HG03378 (cell line): ENCODE measurements around the gene LRFN4.

Experiments
- ATAC-seq: cut with Tn5 transposase; IDR thresholded peaks from one replicate; pipeline ENCODE4 v1.9.1; 2021; ENCODE audit warnings: mild to moderate bottlenecking, moderate library complexity; ENCODE audit not compliant: unreplicated experiment

Gene LRFN4

DNA sequence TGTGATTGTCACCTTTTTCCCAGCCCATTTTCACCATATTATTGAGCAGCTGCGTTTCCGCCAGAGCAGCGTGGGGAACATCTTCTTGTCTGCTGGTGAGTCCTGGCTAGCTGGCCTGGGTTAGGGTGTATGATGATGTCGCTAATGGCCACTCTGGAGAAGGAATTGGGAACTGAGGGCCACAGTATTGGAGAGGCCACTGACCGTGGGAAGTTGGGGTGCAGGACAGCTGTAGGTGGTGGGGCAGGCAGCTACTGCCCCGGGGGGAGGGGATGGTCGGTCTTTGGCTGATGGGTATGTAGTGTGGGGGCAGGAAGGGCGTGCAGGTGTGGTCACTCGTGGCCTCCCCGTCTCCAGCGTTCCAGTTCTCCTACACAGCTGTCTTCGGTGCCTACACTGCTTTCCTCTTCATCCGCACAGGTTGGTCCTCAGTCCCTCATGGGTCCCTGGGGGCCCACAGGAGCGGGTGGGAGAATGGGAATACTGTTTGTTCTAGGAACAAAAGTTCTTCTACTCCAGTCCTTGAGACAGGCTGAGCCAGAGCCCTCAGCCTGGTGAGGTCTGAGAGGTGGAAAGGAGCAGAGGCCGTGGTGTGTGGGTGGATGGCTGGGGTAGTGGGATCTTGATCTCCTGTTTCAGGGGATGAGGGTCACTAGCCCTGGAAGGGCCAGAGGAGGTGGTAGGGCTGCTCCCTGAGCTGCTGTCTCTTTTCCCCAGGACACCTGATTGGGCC, 11.6 kb upstream of the LRFN4 start:
- no peak for ATAC-seq

- no peak for ATAC-seq
Measured at GRCh38 chr11:66845876-66846212, 11.0 kb upstream of the LRFN4 start.

DNA sequence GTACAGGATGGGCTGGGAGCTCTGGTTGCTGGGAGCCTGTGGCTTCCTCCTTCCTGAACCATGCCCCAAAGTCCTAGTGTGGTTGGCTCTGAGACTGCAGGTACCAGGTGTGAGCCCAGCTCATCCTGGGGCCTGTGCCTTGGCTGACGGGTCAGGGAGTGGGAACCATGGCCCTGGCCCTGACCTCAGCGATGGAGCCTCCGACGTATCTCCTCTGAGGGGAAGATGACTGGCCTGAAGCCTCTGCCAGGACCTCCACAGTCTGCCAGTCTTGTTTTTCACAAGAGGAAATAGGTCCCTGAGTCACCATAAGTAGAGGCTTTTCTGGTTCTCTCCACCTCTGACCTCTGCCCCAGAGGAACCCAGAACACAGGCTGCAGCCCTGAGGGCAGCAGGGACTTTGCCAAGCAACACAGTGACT, 10.2 kb upstream of the LRFN4 start:
- no peak for ATAC-seq

- ATAC-seq, result no peak
Measured at GRCh38 chr11:66847461-66848232, 9.2 kb upstream of the LRFN4 start.

DNA sequence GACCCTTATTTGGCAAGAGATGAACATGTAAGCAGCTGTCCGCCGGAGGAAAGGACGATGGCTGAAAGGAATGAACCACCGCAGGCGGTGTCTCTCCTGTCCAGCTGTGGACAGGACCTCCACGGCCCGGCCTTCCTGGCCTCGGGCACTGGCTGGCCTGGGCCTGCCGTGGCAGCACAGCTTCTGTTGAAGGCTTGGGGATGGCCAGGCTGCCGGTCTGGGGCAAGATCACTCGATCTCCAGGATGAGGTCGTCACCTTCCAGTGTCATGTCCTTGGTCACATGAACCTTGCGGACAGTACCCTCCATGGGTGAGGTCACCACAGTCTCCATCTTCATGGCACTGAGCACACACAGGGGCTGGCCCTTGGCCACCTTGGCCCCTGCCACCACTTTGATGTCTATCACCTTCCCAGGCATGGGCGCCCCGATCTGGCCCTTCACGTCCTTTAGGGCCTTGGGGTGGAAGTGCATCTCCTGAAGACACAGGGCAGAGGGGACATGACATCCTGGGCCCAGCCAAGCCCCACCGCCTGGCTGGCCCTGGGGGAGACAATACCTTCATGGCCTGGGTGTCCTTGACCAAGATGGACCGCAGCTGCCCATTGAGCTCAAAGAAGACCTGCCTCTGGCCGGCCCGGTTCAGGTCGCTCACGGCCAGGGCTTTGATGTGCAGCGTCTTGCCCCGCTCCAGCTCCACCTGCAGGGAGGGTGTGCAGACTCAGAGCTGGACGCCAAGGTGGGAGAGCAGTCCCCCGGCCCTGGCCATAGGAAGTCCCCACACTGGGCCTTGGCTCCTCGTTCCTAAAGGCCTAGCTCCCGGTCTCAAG, 8.0 kb upstream of the LRFN4 start:
- ATAC-seq, result no peak

DNA sequence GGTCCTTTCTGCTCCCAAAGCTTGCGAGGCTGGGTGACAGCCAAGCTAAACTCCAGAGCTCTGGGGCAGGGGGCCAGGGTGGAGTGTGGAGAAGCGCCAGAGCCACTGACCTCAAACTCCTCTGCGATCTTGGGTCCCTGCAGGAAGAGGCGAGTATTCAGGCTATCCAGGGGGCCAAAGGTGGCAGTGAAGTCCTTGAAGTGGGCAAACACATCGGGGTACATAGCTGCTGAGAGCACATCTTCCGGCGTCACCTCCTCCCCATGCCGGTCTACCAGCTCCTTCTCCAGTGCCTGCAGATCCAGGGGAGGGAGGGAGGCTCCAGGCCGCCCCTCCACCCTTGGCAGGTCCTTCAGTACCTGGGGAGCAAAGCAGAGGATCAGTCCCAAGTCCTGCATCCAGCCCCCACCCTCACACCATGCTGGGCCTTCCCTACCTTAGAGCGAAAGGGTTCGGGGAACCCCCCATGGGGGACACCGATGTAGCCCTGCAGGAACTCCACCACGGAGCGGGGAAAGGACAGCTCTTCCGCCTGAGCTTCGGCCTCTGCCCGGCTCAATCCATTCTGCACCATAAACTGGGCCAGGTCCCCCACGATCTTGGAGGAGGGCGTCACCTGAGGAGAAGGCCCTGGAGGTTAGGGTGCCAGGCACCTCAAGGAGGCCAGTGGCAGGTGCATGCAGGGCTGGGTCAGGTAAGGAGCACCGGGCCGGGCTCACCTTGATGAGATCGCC, 7.2 kb upstream of the LRFN4 start:
- no peak for ATAC-seq

GRCh38 chr11:66850235-66850587, 6.7 kb upstream of the LRFN4 start:
- no peak for ATAC-seq

DNA sequence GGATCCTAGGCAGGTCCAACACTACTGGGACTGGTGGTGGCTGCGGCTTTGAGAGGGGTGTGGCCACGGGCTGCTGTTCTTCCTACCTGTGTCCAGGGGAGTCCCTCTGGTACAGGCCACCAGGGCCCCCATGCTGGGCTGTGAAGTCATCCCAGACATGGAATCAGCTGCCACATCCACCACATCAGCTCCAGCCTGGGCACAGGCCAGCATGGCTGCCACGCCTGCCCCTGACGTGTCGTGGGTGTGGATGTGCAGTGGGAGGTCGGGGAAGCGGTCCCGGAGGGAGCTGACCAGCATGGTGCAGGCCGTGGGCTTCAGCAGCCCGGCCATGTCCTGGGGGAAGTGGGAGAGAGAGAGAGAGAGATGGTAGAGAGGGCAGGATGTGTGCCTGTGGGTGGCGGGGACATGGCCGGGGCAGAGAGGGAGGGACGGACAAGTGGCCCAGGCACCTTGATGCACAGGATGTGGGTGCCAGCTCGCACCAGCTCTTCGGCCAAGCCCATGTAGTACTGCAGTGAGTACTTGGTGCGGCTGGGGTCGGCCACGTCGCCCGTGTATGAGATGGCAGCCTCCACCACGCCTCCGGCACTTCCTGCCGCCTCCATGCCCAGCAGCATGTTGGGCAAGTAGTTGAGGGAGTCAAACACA, 6.2 kb upstream of the LRFN4 start:
- no peak for ATAC-seq

DNA sequence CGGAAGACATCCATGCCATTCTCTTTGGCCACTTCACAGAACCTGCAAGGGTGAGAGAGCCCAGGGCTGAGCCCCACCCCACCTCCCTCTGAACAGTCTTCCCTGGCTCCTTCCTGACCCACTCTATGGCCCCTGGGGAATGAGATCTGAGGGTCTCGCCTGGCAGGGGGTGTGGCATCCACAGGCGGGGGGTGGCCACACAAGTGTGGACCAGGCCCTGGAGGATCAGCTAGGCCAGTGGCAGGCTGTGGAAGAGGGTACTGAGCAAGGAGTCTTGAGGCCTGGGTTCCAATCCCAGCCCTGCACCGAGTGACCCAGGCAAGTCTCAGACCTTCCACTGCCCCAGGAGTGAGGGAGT, 5.6 kb upstream of the LRFN4 start:
- no peak for ATAC-seq

DNA sequence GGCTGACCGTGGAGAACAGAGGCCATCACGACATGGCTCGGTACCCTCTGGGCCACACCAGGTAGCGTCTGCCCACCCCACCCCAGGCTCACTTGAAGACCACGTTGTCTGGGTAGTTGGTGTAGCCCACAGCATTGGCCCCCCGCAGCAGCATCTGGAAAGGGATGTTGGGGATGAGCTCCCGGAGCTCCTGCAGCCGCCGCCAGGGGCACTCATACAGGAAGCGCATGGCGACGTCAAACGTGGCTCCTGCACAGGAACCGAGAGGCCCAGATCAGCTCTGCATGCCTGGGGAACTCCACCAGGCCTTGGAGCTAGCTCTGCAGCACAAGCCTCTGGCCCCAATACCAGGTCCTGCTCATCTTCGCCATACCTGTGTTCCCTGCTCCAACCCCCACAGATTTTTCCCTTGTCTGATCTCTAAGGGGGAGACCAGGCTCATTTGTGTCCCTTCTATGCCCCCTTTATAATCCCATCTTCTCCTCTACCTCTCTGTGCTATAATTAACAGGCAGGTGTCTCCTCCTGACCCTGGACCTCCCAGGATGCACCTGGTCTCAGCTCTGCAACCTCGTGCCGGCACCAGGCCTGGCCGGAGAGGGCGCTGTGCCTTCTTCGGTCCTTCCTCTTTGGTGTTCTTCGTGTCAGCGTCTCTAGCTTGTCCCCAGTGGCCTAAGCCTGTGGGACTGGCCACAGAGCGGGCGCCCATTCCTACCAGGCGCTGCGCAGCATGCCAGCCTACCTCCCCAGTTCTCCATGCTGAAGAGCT, 5.0 kb upstream of the LRFN4 start:
- ATAC-seq, result no peak

GRCh38 chr11:66852466-66853241, 4.2 kb upstream of the LRFN4 start:
- no peak for ATAC-seq

DNA sequence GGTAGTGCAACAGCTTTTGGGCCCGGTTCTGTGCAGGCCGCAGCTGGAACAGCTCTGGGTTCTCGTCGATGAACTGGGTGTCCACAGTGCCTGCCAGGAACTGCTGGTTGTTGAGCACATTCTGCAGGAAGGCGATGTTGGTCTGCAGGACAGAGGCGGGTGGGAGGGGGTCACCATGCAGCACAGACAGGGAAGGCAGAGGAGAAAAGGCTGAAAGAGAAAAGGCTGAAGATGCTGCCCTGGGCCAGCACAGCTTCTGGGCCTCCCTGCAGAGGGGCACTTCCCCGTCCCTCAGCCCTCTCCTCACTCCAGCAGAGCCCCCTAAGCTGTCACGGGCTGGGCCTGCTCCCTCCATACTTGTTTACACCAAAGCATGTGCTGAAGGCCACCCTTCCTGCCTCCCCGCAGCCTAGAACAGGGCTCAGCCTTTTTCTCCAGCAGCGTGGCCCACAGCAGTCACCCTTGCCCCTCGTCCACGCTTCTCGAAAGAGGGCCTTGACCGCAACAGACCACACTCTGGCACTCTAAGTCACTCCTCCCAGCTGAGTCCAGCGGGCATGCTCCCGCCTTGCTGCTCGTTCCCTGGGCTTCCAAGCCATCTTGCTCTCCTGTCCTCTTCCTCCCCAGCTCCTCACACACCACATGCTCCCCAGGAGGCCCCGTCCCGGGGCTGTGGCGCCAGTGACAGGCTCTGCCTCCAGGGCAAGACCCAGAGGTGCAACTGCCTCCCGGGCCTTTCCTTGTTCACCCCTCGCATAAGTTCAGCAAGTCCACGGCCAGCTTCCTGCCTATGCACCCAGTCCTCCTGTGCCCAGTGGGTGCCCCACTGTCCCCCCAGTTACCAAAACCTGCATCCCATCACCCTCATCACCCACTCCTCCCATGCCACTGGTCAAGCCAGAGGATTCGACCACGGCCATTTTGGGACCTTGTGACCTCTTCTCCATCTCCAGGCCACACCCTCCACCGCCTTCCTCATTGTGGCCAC, 3.3 kb upstream of the LRFN4 start:
- no peak for ATAC-seq

DNA sequence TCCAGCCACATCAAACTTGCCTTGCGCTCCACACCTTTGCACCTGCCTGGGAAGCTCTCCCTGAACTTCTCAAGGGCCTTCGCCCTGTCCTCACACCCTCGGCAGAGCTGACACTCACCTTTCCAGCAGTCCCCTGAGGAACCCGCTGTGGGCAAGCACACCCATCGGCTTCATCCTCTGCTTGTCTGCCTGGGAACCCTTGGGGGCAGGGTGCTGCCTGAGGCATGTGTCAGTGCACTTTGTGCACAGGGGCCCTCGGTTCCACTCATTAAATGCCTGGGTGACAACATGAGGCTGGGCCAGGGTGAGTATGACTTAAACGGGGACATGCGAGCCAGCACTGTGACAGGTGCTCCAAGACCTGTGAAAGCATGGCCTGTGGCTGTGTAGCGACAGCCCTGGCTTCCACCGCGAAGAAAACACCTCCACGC, 2.6 kb upstream of the LRFN4 start:
- ATAC-seq, result no peak

GRCh38 chr11:66854729-66855211, 2.1 kb upstream of the LRFN4 start:
- no peak for ATAC-seq

DNA sequence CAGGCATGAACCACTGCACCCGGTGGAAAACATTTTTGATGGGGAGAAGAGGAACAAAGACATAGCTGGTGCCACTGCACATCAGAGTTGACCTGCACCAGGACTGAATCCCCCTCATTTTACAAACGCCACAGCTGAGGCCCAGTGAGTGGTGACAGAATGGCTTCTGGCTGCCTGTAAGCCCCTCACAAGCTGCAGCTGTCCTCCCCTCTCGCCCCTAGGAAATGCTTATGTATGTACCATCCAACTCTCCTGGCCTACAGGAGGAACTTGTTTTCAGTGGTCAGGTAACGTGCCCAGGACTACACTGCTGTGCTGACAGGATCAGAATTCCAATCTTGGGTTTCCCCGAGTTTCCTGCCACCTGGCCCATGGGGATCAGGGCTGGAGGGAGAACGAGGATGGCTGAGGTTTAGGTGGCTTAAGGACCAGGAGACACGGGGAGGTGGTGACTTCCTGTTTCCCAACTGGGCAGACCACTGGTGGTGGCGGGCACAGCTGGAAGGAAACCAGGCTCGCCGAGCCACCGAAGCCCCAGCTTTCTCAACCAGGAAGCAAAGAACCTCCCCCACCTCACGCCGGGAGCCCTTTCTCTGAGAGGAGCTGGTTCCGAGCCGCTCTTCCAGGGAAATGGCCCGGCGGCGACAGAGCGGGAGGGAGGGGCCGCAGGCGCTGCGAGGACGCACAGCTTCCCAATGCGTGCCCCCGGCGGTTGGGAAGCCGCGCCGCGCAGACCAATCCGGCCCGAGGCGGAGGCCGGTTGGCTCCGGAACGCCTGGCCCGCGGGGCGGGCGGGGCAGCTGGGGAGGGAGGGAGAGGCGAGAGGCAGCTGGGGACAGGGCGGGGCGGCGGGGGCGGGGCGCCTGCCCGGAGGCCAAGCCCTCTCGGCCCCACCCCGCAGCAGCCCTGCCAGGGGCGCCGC, 1.0 kb upstream of the LRFN4 start:
- ATAC-seq, result no peak

- ATAC-seq, result no peak
Measured at GRCh38 chr11:66857234-66857926, 516 bp downstream of the LRFN4 start.
